HepG2 (cell line): Measurements from ENCODE around the gene EIF1AD. TPM values are rescaled to one million over a fixed set of nuclear protein-coding genes. Genes with fewer than 3 reads are reported as not detected.
A peak's percentile ranks its signal among the peaks of the same experiment; 100 is the strongest.

Experiments used
- DR1 ChIP-seq: sonication (generic); formaldehyde crosslinking; IDR thresholded peaks from 2 replicates; pipeline ENCODE4 v1.8.0; 2021; ENCODE audit warnings: mild to moderate bottlenecking, missing genetic modification reagents, inconsistent platforms
- GATA4 ChIP-seq: sonication (generic); IDR thresholded peaks from 2 replicates; pipeline ENCODE4 v1.6.1; 2016; ENCODE audit warnings: antibody characterized with exemption, low read depth, borderline replicate concordance
- MED13 ChIP-seq: sonication (generic); formaldehyde crosslinking; IDR thresholded peaks from 2 replicates; pipeline ENCODE4 v1.5.0; 2020; ENCODE audit warnings: missing genetic modification reagents
- NFE2L2 ChIP-seq: fragments of 150-350 bp; IDR thresholded peaks from 2 replicates; pipeline ENCODE4 v1.6.1; 2014; ENCODE audit warnings: low read length
- SIN3A ChIP-seq: IDR thresholded peaks from 2 replicates; pipeline ENCODE4 v1.6.1; 2011; ENCODE audit warnings: low read depth, mild to moderate bottlenecking, control low read depth, low read length, borderline replicate concordance
- SP140L ChIP-seq: sonication (generic); formaldehyde crosslinking; IDR thresholded peaks from 2 replicates; pipeline ENCODE4 v1.4.0; 2020; ENCODE audit warnings: missing genetic modification reagents, borderline replicate concordance
- ZNF678 ChIP-seq: sonication (generic); formaldehyde crosslinking; IDR thresholded peaks from 2 replicates; pipeline ENCODE4 v1.4.0; 2020; ENCODE audit warnings: mild to moderate bottlenecking, missing genetic modification reagents
- ZNF724P ChIP-seq: sonication (generic); formaldehyde crosslinking; IDR thresholded peaks from 2 replicates; pipeline ENCODE4 v1.8.0; 2022; ENCODE audit warnings: missing genetic modification reagents, borderline replicate concordance
- ZSCAN30 ChIP-seq: sonication (generic); formaldehyde crosslinking; IDR thresholded peaks from 2 replicates; pipeline ENCODE4 v1.5.0; 2020; ENCODE audit warnings: mild to moderate bottlenecking, missing genetic modification reagents
- ZSCAN31 ChIP-seq: sonication (generic); formaldehyde crosslinking; IDR thresholded peaks from 2 replicates; pipeline ENCODE4 v1.5.0; 2020; ENCODE audit warnings: low read depth, mild to moderate bottlenecking, missing genetic modification reagents
- polyA plus RNA-seq, 8 experiments: library from polyadenylated mRNA; depleted of rRNA in 3 of 8; stranded (reverse) in 7 of 8; unstranded in 1 of 8; fragments of >200 nt; fragmentation: Illumina TruSeq in 4 of 8; extraction: Trizol in 4 of 8; gene quantifications; 2 replicates each; pipeline versions ENCODE4 v1.2.1 to v1.2.3, GENCODE V29; 2011 to 2016; ENCODE audit warnings: low read depth in 4 of 8, missing spikeins in 1 of 8, mixed read lengths in 1 of 8; ENCODE audit not compliant: insufficient read depth in 1 of 8
- total RNA-seq, 5 experiments: library from RNA; depleted of rRNA; stranded (reverse); fragments of >200 nt; fragmentation: Illumina TruSeq; extraction: Trizol; gene quantifications; 2 replicates each; pipeline ENCODE4 v1.2.3, GENCODE V29; 2016; ENCODE audit warnings: low read depth in 1 of 5
- TF ChIP-seq, protein P1 (sequence below): sonication (generic); formaldehyde crosslinking; IDR thresholded peaks from 2 replicates; pipeline ENCODE4 v1.4.0; 2020; ENCODE audit warnings: missing genetic modification reagents, mild to moderate bottlenecking, borderline replicate concordance
- TF ChIP-seq, protein P2 (sequence below): sonication (generic); formaldehyde crosslinking; IDR thresholded peaks from 2 replicates; pipeline ENCODE4 v1.4.0; 2020; ENCODE audit warnings: mild to moderate bottlenecking, low read depth, missing genetic modification reagents
- TF ChIP-seq, protein P3 (sequence below): sonication (generic); formaldehyde crosslinking; IDR thresholded peaks from 2 replicates; pipeline ENCODE4 v1.5.0; 2020; ENCODE audit warnings: mild to moderate bottlenecking, missing genetic modification reagents, borderline replicate concordance
- TF ChIP-seq, protein P4 (sequence below): IDR thresholded peaks from 2 replicates; pipeline ENCODE4 v1.6.1; 2018; ENCODE audit warnings: missing genetic modification reagents
- TF ChIP-seq, protein P5 (sequence below): sonication (generic); formaldehyde crosslinking; IDR thresholded peaks from 2 replicates; pipeline ENCODE4 v1.4.0; 2020; ENCODE audit warnings: mild to moderate bottlenecking, missing genetic modification reagents
- TF ChIP-seq, protein P6 (sequence below): sonication (generic); formaldehyde crosslinking; IDR thresholded peaks from 2 replicates; pipeline ENCODE4 v1.8.0; 2022; ENCODE audit warnings: mild to moderate bottlenecking, missing genetic modification reagents, borderline replicate concordance

The EIF1AD gene
- total and polyA plus RNA-seq, 2 of the 13 experiments (the other 11 are each of a cell fraction or from before 2014, with no cell fraction given): 18.2 to 30.8 TPM

DNA sequence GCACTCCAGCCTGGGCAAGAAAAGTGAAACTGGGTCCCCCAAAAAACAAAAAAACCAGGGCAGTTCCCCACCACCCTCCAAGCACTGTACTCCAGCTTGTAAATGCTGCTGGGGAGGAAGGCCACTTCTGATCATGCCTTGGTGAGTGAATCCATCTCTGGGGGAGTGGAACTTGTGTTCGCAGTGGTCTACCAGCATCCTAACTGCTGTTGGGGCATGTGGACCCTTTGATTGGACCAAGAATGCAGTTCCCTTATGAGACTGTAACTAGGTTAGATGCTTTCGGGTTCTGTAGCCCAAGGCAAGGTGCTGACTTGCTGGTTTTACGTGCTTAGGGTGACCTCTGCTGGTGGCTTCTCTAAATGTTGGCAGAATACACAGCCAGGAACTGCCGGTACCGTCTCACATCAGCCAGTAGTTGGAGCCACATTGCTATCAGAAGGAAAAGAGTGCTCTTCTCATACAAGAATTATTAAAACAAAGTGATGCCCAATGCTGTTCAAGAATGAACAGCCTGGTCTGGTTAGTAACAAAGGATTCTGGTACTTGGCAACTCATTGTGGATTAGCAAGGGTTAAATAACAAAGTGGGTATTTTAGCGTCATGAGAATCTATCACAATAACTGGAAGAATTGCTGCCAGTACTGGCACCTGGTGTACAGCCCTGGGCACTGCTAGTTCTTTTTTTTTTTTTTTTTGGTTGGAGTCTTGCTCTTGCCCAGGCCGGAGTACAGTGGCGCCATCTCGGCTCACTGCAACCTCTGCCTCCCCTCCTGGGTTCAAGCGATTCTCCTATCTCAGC, 13.0 kb downstream of the EIF1AD start (continued):
- no peak for TF ChIP-seq SIN3A
- no peak for TF ChIP-seq MED13 (CRISPR knock-in tag)
- no peak for TF ChIP-seq ZSCAN30 (CRISPR knock-in tag)
- TF ChIP-seq NFE2L2: no peak
- TF ChIP-seq, protein P1, sequence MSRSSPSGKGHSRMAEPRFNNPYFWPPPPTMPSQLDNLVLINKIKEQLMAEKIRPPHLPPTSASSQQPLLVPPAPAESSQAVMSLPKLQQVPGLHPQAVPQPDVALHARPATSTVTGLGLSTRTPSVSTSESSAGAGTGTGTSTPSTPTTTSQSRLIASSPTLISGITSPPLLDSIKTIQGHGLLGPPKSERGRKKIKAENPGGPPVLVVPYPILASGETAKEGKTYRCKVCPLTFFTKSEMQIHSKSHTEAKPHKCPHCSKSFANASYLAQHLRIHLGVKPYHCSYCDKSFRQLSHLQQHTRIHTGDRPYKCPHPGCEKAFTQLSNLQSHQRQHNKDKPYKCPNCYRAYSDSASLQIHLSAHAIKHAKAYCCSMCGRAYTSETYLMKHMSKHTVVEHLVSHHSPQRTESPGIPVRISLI (CRISPR knock-in tag): peak; percentile 73; the same call in 1 of the 2 replicates
- TF ChIP-seq, protein P2, sequence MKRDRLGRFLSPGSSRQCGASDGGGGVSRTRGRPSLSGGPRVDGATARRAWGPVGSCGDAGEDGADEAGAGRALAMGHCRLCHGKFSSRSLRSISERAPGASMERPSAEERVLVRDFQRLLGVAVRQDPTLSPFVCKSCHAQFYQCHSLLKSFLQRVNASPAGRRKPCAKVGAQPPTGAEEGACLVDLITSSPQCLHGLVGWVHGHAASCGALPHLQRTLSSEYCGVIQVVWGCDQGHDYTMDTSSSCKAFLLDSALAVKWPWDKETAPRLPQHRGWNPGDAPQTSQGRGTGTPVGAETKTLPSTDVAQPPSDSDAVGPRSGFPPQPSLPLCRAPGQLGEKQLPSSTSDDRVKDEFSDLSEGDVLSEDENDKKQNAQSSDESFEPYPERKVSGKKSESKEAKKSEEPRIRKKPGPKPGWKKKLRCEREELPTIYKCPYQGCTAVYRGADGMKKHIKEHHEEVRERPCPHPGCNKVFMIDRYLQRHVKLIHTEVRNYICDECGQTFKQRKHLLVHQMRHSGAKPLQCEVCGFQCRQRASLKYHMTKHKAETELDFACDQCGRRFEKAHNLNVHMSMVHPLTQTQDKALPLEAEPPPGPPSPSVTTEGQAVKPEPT (CRISPR knock-in tag): no peak
- TF ChIP-seq, protein P3, sequence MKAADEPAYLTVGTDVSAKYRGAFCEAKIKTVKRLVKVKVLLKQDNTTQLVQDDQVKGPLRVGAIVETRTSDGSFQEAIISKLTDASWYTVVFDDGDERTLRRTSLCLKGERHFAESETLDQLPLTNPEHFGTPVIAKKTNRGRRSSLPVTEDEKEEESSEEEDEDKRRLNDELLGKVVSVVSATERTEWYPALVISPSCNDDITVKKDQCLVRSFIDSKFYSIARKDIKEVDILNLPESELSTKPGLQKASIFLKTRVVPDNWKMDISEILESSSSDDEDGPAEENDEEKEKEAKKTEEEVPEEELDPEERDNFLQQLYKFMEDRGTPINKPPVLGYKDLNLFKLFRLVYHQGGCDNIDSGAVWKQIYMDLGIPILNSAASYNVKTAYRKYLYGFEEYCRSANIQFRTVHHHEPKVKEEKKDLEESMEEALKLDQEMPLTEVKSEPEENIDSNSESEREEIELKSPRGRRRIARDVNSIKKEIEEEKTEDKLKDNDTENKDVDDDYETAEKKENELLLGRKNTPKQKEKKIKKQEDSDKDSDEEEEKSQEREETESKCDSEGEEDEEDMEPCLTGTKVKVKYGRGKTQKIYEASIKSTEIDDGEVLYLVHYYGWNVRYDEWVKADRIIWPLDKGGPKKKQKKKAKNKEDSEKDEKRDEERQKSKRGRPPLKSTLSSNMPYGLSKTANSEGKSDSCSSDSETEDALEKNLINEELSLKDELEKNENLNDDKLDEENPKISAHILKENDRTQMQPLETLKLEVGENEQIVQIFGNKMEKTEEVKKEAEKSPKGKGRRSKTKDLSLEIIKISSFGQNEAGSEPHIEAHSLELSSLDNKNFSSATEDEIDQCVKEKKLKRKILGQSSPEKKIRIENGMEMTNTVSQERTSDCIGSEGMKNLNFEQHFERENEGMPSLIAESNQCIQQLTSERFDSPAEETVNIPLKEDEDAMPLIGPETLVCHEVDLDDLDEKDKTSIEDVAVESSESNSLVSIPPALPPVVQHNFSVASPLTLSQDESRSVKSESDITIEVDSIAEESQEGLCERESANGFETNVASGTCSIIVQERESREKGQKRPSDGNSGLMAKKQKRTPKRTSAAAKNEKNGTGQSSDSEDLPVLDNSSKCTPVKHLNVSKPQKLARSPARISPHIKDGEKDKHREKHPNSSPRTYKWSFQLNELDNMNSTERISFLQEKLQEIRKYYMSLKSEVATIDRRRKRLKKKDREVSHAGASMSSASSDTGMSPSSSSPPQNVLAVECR (CRISPR knock-in tag): no peak; the same call in 1 of the 2 replicates
- peak; percentile 56; the same call in 1 of the 2 replicates for TF ChIP-seq ZSCAN31
- TF ChIP-seq ZNF678: no peak
- TF ChIP-seq, protein P4, sequence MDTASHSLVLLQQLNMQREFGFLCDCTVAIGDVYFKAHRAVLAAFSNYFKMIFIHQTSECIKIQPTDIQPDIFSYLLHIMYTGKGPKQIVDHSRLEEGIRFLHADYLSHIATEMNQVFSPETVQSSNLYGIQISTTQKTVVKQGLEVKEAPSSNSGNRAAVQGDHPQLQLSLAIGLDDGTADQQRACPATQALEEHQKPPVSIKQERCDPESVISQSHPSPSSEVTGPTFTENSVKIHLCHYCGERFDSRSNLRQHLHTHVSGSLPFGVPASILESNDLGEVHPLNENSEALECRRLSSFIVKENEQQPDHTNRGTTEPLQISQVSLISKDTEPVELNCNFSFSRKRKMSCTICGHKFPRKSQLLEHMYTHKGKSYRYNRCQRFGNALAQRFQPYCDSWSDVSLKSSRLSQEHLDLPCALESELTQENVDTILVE (CRISPR knock-in tag): 0 out of 2 replicates have a peak, but pooled peaks have one; percentile 42
- TF ChIP-seq, protein P5, sequence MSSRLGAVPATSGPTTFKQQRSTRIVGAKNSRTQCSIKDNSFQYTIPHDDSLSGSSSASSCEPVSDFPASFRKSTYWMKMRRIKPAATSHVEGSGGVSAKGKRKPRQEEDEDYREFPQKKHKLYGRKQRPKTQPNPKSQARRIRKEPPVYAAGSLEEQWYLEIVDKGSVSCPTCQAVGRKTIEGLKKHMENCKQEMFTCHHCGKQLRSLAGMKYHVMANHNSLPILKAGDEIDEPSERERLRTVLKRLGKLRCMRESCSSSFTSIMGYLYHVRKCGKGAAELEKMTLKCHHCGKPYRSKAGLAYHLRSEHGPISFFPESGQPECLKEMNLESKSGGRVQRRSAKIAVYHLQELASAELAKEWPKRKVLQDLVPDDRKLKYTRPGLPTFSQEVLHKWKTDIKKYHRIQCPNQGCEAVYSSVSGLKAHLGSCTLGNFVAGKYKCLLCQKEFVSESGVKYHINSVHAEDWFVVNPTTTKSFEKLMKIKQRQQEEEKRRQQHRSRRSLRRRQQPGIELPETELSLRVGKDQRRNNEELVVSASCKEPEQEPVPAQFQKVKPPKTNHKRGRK: no peak
- TF ChIP-seq DR1: no peak
- no peak for TF ChIP-seq SP140L (CRISPR knock-in tag)
- no peak for TF ChIP-seq ZNF724P (CRISPR knock-in tag)
- TF ChIP-seq GATA4: no peak
- TF ChIP-seq, protein P6, sequence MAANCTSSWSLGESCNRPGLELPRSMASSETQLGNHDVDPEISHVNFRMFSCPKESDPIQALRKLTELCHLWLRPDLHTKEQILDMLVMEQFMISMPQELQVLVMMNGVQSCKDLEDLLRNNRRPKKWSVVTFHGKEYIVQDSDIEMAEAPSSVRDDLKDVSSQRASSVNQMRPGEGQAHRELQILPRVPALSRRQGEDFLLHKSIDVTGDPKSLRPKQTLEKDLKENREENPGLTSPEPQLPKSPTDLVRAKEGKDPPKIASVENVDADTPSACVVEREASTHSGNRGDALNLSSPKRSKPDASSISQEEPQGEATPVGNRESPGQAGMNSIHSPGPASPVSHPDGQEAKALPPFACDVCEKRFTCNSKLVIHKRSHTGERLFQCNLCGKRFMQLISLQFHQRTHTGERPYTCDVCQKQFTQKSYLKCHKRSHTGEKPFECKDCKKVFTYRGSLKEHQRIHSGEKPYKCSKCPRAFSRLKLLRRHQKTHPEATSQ (CRISPR knock-in tag): no peak
